ENCODE measurements around the gene MLX.
A peak's percentile ranks its signal among the peaks of the same experiment; 100 is the strongest.
"Not testable (repeated sequence)": the region's sequence is repeated elsewhere in the genome, so short reads cannot be mapped to it uniquely, and the experiment has no call there.

MLX gene

GRCh38 chr17:42555961-42556617 is 10.8 kb upstream of the MLX start:
- DNase-seq: not testable (repeated sequence)

- DNase-seq: no peak
These were observed 7.8 kb upstream of the MLX start for GRCh38 chr17:42559075-42559474.

- no peak for DNase-seq
These were observed 6.7 kb upstream of the MLX start for GRCh38 chr17:42560246-42560645.

- DNase-seq: peak; percentile 87
These were observed 5.0 kb upstream of the MLX start, which contains the start of gene COASY for GRCh38 chr17:42561897-42562387. COASY (plus strand) TSS chr17:42562148; CDS start chr17:42562623, 475 bp downstream.

GRCh38 chr17:42562388-42563142 is 4.3 kb upstream of the MLX start:
- DNase-seq: no peak

GRCh38 chr17:42563143-42563509 is 3.8 kb upstream of the MLX start:
- DNase-seq: no peak

GRCh38 chr17:42563543-42563942 is 3.4 kb upstream of the MLX start:
- no peak for DNase-seq

- DNase-seq: no peak
These were observed 3.0 kb upstream of the MLX start for GRCh38 chr17:42563950-42564349.

- DNase-seq: no peak
These were observed 1.9 kb upstream of the MLX start for GRCh38 chr17:42564815-42565522.

- no peak for DNase-seq
These were observed 1.2 kb upstream of the MLX start for GRCh38 chr17:42565523-42566214.

GRCh38 chr17:42566215-42566882 is 551 bp upstream of the MLX start:
- no peak for DNase-seq

GRCh38 chr17:42568341-42569111 is 1.6 kb downstream of the MLX start:
- no peak for DNase-seq

- DNase-seq: no peak
These were observed 4.7 kb downstream of the MLX start for GRCh38 chr17:42571435-42572225.

- DNase-seq: no peak
These were observed 6.2 kb downstream of the MLX start for GRCh38 chr17:42573095-42573494.

- DNase-seq: no peak
These were observed 7.6 kb downstream of the MLX start for GRCh38 chr17:42574463-42574862.

GRCh38 chr17:42577140-42577531 is 10.2 kb downstream of the MLX start:
- DNase-seq: no peak

- peak; percentile 88 for DNase-seq
These were observed 10.8 kb downstream of the MLX start, which contains the start of gene PSMC3IP for GRCh38 chr17:42577532-42578281. PSMC3IP (minus strand) TSS chr17:42577729; CDS start chr17:42577686, 43 bp downstream.

- peak; percentile 55 for DNase-seq
These were observed 11.5 kb downstream of the MLX start for GRCh38 chr17:42578282-42578869.

- DNase-seq: no peak
These were observed 13.1 kb downstream of the MLX start for GRCh38 chr17:42579794-42580551.
